GM19099 (cell line): ENCODE data around the gene NUP210L.

Experiments used
- POLR2A ChIP-seq: IDR thresholded peaks from 3 replicates; pipeline ENCODE4 v1.6.1; 2011; ENCODE audit warnings: low read depth; ENCODE audit not compliant: insufficient read length; ENCODE audit errors: extremely low read depth

The NUP210L gene

DNA sequence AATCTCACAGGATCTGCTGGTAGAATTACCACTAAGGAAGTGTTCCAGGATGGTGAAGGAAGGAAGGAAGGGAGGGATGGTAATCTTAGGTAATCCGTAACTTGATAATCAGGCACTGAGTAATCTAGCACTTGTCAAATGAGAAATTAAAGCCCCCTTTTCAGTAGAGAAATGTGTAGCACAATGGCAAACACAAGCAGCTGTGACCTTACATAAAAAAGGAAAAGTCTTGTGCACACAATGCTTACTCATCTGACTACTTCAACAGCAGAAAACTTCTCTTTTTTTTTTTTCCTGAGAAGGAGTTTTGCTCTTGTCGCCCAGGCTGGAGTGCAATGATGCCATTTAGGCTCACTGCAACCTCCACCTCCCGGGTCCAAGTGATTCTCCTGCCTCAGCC, 6.1 kb downstream of the NUP210L start:
- no peak for TF ChIP-seq POLR2A

DNA sequence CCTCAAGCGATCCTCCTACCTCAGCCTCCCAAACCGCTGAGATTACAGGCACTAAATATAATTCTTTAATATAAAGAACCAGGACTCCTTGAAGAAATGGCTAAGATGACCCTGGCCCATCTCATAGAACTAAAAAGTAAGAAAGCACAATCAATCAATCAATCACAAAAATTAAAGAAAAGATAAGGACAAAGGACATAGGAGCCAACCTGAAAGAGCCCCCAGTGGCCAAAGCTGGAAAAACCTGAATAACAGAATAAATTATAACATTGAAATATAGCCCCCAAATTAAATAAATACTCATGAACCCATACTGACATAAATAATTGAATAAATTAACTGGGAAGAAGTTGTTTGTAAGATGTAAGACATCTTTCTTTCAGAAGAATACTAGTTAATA, 8.9 kb downstream of the NUP210L start:
- TF ChIP-seq POLR2A = no peak

DNA sequence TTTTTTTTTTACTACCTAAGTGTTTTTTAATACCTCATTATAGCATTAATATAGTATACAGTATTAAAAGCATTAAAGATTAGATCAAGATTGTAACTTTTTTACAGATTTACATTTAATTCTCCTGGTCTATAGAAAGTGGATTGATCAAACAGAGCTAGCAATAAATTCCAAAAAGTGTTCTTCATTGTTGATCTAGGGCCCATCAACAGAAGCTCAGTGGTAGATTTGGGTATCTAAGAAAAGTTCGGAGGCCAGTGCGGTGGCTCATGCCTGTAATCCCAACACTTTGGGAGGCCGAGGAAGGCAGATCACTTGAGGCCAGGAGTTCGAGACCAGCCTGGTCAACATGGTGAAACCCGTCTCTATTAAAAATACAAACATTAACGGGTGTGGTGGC, 12.5 kb downstream of the NUP210L start:
- no peak for TF ChIP-seq POLR2A

DNA sequence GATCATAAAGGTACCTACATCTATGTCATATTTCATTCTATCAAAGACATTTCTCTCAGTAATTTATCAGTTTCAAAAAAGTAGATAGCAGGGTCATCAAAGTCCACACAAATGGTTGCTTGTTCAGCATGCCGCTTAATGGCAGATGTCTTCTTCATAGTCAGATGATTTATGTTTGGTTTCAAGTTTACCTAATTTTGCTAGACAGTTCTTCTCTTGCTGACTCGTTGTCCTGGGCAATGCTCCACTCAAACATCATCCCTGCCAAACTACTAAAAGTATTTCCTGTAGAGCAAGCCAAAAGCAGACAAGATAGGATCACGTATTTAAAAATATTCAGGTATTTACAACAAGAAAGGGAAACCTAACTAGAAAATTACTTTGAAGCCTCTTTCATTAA, 13.6 kb downstream of the NUP210L start:
- TF ChIP-seq POLR2A = no peak

DNA sequence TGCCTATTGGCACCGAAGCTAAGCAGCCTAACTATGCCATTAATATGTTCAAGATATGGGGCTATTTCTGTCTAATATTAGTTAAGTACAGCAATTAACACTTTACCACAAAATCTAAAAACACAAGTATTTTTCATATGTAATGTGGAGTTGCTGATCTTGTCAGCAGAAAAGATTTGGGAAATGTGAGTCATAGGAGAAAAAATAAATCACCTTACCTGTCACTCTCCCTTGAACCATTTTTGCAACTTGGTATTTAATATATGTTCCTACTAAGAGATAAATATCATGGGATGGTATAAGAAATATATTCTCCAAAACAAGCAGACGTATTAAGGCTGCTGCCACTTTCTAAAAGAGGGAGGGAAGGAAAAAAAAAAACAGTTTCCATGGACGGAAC, 17.0 kb downstream of the NUP210L start:
- TF ChIP-seq POLR2A = no peak

DNA sequence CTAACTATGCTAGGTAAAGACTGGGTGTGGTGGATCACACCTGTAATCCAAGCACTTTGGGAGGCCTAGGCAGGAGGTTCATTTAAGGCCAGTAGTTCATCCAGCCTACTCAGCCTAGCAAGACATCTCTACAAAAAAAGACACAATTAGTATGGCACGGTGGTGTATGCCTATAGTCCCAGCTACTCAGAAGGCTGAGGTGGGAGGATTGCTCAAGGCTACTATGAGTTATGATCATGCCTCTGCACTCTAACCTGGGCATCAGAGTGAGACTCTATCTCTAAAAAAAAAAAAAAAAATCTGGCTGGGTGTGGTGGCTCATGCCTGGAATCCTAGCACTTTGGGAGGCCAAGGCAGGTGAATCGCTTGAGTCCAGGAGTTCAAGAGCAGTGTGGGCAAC, 21.6 kb downstream of the NUP210L start:
- no peak for TF ChIP-seq POLR2A

DNA sequence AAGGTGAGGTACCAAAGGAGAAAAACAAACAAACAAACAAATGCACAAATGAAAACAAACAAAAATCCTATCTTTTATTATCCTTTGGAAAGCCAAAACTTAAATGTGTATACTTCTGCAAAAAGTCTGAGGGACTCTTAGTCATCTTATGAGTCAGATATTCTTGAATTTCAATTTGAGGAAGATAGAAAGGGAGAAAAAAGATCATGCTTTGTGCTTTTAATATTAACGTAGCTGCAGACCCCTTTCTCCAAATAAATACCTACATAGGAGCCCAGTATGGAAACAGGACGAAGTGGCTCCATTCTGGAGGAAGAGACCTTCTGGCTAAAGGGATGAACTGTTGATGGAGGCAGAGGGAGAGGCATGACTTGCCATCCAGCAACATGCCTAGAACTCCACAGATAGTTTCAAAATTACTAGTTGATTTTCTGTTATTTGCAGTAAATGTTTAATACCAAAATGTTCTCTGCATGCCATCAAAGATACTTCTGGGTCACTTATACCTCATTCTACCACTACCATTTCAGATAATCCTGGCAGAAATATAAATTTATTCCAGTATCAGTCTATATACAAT, 25.4 kb downstream of the NUP210L start:
- no peak for TF ChIP-seq POLR2A

DNA sequence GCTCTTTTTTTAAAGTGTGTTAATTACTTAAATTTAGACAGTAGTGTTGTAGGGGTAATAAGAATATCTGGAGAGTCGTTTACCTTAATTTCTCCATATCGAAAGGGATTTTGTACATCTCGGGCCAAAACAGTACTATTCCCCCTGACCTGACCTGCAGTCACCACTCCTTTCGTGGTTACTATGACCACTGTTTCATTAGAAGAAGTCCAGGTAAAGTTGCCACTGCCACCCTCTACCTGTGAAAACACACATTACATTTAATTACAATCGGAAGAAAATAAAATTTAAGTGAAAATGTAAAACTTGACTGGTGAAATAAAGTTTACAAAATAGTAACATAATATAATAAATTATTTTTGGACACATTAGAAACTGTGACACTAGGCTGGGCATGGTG, 37.2 kb downstream of the NUP210L start:
- TF ChIP-seq POLR2A = no peak

DNA sequence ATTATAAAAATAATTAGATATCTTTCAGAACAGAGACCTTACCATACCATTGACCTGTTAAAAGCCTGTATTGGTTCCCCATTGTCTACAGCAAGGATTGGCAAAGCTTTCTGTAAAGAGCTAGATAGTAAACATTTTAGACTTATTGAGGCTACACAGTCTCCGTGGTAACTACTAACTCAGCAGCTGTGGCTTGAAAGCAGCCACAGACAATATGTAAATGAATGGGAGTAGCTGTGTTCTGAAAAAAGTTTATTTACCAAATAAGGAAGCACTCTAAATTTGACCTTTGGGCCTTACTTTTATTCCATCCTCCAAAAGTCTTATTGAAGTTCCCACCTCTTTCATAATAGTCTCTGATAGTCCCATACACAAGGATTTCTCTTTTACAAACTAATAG, 39.7 kb downstream of the NUP210L start:
- no peak for TF ChIP-seq POLR2A

DNA sequence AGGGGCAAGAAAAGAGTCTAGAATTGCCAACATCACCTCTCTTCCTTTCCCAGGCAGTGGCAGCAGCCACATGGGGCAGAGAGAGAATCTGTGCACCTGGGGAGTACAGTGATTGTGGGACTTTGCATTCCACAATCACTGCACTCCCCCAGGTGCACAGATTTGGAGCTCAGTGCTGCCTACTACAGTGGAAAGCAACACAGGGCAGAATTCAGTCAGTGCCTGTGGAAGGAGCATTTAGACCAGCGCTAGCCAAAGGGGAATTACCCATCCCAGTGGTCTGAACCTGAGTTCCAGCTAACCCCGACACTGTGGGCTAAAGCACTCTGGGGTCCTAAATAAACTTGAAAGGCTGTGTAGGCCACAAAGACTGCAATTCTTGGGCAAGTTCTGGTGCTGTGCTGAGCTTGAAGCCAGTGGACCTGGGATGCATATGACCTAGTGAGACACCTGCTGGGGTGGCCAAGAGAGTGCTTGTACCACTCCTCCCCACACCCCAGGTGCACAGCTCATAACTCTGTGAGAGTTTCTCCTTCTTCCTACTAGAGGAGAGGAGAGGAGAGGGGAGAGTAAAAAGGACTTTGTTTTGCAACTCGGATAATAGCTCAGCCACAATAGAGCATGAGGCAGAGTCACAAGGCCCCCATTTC, 50.3 kb downstream of the NUP210L start:
- no peak for TF ChIP-seq POLR2A

DNA sequence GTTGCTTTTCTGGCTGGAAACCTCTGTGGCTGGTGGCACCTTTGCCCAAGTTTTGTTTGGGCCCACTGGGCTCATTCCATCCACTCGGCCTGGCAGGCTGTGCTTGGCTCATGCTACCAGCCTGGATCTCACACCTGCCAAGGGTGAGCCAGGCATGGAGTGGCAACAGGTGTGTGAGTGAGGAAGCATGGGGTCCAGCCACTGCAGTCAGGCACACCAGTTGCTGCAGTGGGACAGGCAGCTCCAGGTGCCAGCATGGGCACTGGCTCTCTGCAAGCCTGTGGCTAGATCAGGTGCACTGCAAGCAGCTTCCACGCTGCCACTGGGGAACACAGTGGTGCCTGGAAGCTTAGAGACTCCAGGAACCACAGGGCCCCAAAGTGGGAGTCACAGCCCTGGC, 57.0 kb downstream of the NUP210L start:
- no peak for TF ChIP-seq POLR2A

DNA sequence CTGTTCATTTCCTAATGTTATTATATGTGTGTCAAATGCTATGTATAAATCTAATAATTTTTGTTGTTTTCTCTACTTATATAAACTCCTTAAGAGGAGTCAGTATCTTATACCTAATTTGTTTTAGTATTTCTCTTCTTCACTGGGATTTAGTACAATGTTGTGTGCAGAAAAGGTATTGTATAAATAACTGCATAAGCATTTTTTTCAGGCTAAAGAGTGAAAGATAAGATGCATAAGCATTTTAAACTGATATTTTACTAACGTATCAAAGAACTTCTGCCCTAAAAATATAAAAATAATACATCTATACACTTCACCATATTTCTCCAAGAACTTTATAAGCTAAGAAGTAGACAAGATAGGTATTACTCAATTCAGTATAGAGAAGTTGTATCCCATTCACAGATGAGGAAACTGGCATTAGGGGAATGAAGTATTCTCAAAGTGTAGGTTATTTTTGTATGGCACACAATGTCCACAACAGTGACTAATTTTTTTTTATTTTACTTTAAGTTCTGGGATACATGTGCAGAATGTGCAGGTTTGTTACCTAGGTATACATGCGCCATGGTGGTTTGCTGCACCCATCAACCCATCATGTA, 59.3 kb downstream of the NUP210L start:
- TF ChIP-seq POLR2A = no peak

DNA sequence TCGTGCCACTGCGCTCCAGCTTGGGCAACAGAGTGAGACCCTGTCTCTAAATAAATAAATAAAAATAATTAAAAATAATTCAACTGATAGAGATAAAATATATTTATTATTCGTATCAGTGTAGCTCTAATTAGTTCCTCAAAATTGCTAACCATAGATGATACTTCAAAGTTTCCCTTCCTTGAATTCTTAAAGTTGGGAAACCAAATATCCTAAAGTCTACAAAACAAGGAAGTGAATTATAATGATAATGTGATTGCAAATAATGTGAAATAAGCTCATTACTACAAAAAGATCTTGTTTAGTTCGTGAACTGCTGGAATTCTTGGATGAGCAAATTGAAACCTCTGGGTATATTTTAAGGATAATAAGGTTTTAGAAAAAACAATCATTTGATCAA, 60.5 kb downstream of the NUP210L start:
- no peak for TF ChIP-seq POLR2A

DNA sequence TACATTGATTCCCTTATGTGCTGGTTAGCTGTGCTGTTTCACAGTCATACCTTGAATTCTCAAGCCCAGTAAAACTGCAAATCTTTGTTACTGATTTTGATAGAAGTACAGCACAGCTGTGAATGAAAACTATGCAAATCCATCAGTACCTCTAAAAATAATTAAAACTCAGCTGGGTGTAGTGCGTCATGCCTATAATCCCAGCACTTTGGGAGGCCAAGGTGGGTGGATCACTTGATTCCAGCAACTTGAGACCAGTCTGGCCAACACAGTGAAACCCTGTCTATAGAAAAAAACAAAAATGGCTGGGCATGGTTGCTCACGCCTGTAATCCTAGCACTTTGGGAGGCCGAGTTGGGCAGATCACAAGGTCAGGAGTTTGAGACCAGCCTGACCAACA, 61.2 kb downstream of the NUP210L start:
- TF ChIP-seq POLR2A = no peak

DNA sequence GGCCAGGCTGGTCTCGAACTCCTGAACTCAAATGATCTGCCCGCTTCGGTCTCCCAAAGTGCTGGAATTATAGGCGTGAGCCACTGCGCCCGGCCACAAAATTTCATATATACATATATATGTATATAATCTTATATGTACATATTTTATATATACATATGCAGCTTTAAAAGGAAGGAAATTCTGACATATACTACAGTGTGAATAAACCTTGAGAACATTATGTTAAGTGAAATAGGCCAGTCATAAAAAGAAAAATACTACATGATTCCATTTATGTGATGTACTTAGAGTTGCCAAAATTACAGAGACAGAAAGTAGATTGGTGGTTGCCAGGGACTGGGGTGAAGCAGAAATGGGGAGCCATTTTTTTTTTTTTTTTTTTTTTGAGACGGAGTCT, 63.2 kb downstream of the NUP210L start:
- no peak for TF ChIP-seq POLR2A

DNA sequence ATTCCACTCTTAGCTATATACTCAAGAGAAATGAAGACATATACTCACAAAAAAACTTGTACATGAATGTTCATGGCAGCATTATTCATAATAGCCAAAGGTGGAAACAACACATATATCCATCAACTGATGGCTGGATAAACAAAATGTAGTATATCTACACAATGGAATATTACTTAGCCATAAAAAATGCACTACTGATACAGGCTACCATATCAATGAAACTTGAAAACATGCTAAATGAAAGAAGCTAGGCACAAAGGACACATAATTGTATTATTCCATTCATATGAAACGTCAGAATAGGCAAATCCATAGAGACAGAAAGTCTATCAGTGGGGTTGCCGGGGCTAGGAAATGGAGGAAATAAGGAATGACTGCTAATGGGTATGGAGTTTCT, 67.3 kb downstream of the NUP210L start:
- TF ChIP-seq POLR2A = no peak

DNA sequence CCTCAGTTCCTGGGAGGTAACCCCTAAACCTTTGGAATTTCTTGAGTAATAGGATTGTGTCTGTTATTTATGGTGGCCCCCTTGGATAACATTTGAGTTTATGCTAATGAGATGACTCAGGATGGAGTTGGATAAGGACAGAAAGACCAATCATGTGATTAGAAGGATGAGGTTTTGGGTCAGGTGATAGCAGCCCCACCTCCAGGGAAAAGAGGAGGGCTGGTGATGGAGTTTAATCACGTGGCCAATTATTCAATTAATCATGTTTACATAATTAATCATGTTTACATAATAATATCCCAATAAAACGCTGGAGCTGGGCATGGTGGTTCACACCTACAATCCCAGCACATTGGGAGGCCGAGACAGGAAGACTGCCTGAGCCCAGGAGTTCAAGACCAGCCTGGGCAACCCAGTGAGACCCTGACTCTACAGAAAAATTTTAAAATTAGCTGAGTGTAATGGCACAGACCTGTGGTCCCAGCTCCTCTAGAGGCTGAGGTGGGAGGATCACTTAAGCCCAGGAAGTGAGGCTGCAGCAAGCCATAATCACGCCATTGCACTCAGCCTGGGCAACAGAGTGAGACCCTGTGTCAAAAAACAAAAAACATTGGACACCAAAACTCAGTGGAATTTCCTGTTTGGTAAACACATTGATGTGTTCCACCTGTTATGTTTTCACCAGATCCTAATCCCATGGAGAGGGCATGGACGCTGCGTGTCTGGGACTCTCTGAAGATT, 73.3 kb downstream of the NUP210L start:
- no peak for TF ChIP-seq POLR2A

DNA sequence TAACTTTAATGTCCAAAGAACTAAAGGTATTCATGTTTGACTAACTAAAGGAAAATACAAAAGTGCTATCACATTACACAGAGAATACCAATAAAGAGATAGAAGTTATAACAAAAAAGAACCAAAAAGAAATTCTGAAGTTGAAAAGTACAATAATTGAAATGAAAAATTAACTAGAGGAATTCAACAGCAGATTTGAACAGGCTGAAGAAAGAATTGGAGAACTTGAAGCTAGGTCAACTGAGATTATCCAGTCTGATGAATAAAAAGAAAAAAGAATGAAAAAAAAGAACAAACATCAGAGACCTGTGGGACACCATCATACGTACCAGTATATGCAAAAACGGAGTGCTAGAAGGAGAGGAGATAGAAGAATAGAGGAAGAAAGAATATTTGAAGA, 78.5 kb downstream of the NUP210L start:
- TF ChIP-seq POLR2A = no peak
